GM10266 (cell line): ENCODE results near the gene FAM43B.

Experiments
- DNase-seq: peaks from one replicate; pipeline ENCODE4 v3.0.0; 2012; ENCODE audit errors: extremely low spot score
- TF ChIP-seq, protein P1 (sequence below): IDR thresholded peaks from 2 replicates; pipeline ENCODE4 v1.5.1; 2012; ENCODE audit warnings: mild to moderate bottlenecking, low read depth; ENCODE audit not compliant: control insufficient read depth, insufficient read depth; ENCODE audit errors: missing control alignments

FAM43B gene

GRCh38 chr1:20521960-20522861 lies 30.2 kb upstream of the FAM43B start:
- TF ChIP-seq, protein P1, sequence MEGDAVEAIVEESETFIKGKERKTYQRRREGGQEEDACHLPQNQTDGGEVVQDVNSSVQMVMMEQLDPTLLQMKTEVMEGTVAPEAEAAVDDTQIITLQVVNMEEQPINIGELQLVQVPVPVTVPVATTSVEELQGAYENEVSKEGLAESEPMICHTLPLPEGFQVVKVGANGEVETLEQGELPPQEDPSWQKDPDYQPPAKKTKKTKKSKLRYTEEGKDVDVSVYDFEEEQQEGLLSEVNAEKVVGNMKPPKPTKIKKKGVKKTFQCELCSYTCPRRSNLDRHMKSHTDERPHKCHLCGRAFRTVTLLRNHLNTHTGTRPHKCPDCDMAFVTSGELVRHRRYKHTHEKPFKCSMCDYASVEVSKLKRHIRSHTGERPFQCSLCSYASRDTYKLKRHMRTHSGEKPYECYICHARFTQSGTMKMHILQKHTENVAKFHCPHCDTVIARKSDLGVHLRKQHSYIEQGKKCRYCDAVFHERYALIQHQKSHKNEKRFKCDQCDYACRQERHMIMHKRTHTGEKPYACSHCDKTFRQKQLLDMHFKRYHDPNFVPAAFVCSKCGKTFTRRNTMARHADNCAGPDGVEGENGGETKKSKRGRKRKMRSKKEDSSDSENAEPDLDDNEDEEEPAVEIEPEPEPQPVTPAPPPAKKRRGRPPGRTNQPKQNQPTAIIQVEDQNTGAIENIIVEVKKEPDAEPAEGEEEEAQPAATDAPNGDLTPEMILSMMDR: peak; percentile 89
- peak; percentile 48 for DNase-seq

DNA sequence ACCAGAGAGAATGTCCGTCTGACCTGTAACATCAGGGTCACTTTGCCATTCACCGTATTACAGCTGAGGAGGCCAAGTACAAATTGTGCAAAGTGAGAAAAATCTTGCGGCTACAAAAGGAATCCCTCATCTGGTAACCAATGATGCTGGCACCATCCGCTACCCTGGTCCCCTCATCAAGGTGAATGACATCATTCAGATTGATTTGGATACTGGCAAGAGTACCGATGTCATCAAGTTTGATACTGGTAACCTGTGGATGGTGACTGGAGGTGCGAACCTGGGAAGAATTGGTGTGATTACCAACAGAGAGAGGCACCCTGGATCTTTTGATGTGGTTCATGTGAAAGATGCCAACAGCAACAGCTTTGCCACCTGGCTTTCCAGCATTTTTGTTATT lies 26.1 kb upstream of the FAM43B start:
- DNase-seq: no peak
- TF ChIP-seq, protein P1: no peak

DNA sequence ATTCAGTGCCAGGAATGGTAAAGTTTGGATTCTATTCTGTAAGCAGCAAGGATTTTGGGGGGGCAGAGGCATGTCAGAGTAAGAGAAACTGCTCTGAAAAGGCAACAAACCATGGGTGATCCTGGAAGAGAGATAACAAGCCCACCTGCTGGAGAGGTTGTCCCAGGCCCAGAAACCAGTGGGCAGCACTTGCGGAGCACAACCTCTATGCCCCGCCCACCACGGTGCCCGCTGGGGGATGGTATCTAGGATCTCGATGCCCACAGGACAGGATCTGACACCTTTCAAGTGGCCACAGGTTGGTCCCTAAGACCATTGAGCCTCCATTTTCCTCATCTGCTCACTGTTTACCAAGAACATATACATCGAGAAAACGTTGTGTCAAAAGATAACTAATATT lies 24.2 kb upstream of the FAM43B start:
- DNase-seq: no peak
- TF ChIP-seq, protein P1: no peak

GRCh38 chr1:20530306-20530705 lies 22.1 kb upstream of the FAM43B start:
- DNase-seq: no peak

GRCh38 chr1:20530901-20531300 lies 21.5 kb upstream of the FAM43B start:
- TF ChIP-seq, protein P1: no peak
- no peak for DNase-seq

More at GRCh38 chr1:20530306-20530705, 22.1 kb upstream of the FAM43B start:
- TF ChIP-seq, protein P1: no peak

- DNase-seq: no peak
- TF ChIP-seq, protein P1: no peak
Observed at GRCh38 chr1:20533635-20534034, 18.7 kb upstream of the FAM43B start.
